ENCODE measurements around the gene SNAP23.

SNAP23 gene

GRCh38 chr15:42490671-42491538, 4.5 kb upstream of the SNAP23 start, which contains the start of gene ZNF106:
Gene ZNF106 (minus strand): TSS chr15:42491141. CDS start chr15:42472289, 18,852 bp downstream.
- TF ChIP-seq CTCF (IDR thresholded peaks at IDR 0.05; ENCODE audit: low read depth, low read length): no peak
- no peak for TF ChIP-seq EZH2phosphoT487 (IDR thresholded peaks at IDR 0.05; ENCODE audit: low read depth)
- peak within 1 kb of the TSS; percentile 94 for H3K9ac ChIP-seq (ENCODE audit: low read length)
- no peaks in the 10 kb centered on the region for H3K27me3 ChIP-seq (ENCODE audit: low read depth, low read length)
- H3K36me3 ChIP-seq (replicated peaks; ENCODE audit: low read depth, low read length): no peaks in the 10 kb centered on the region
- H3K27ac ChIP-seq (ENCODE audit: low read length): peak within 1 kb of the TSS; percentile 69
- peak within 1 kb of the TSS; percentile 78 for H3K4me2 ChIP-seq (ENCODE audit: low read length)
- H2AFZ ChIP-seq (ENCODE audit: low read depth, low read length): peak within 1 kb of the TSS; percentile 95
- no peaks in the 10 kb centered on the region for H4K20me1 ChIP-seq (ENCODE audit: insufficient read depth, low read length)
- peaks cover 14% of the 10 kb centered on the region for H3K4me1 ChIP-seq (ENCODE audit: low read length)
- H3K4me3 ChIP-seq (ENCODE audit: low read length): peak within 1 kb of the TSS; percentile 91
- H3K9me3 ChIP-seq (ENCODE audit: insufficient read depth, low read length): no peaks in the 10 kb centered on the region
- peaks cover 44% of the 10 kb centered on the region for H3K79me2 ChIP-seq (ENCODE audit: low read length)

- Histone ChIP-seq H3K4me2 (ENCODE audit: low read length) (peak overlapping the region; percentile 72), H4K20me1 (ENCODE audit: insufficient read depth, low read length) (no peaks in the 10 kb centered on the region), H3K9ac (ENCODE audit: low read length) (peak overlapping the region; percentile 94), H3K4me1 (ENCODE audit: low read length) (peaks cover 20% of the 10 kb centered on the region), H3K36me3 (replicated peaks; ENCODE audit: low read depth, low read length) (no peaks in the 10 kb centered on the region), H3K4me3 (ENCODE audit: low read length) (peak overlapping the region; percentile 91), H3K27me3 (ENCODE audit: low read depth, low read length) (no peaks in the 10 kb centered on the region), H3K27ac (ENCODE audit: low read length) (peak overlapping the region; percentile 69), H2AFZ (ENCODE audit: low read depth, low read length) (peak overlapping the region; percentile 95), H3K79me2 (ENCODE audit: low read length) (peaks cover 45% of the 10 kb centered on the region), H3K9me3 (ENCODE audit: insufficient read depth, low read length) (no peaks in the 10 kb centered on the region)
- TF ChIP-seq CTCF (IDR thresholded peaks at IDR 0.05; ENCODE audit: low read depth, low read length): no peak
- TF ChIP-seq EZH2phosphoT487 (IDR thresholded peaks at IDR 0.05; ENCODE audit: low read depth): no peak
These were observed 3.8 kb upstream of the SNAP23 start for GRCh38 chr15:42491539-42492225.

- Histone ChIP-seq H4K20me1 (ENCODE audit: insufficient read depth, low read length) (no peaks in the 10 kb centered on the region), H3K9me3 (ENCODE audit: insufficient read depth, low read length) (no peaks in the 10 kb centered on the region), H3K79me2 (ENCODE audit: low read length) (peaks cover 46% of the 10 kb centered on the region), H3K27me3 (ENCODE audit: low read depth, low read length) (no peaks in the 10 kb centered on the region), H3K4me2 (ENCODE audit: low read length) (peak overlapping the region; percentile 20), H2AFZ (ENCODE audit: low read depth, low read length) (peak overlapping the region; percentile 84; the same call in 1 of the 2 replicates), H3K36me3 (replicated peaks; ENCODE audit: low read depth, low read length) (no peaks in the 10 kb centered on the region), H3K9ac (ENCODE audit: low read length) (no peak overlapping the region), H3K4me1 (ENCODE audit: low read length) (peaks cover 25% of the 10 kb centered on the region), H3K27ac (ENCODE audit: low read length) (no peak overlapping the region), H3K4me3 (ENCODE audit: low read length) (no peak overlapping the region)
- TF ChIP-seq CTCF (IDR thresholded peaks at IDR 0.05; ENCODE audit: low read depth, low read length) (no peak), EZH2phosphoT487 (IDR thresholded peaks at IDR 0.05; ENCODE audit: low read depth) (no peak)
These were observed 1.8 kb upstream of the SNAP23 start for GRCh38 chr15:42493679-42494078.

- Histone ChIP-seq H4K20me1 (ENCODE audit: insufficient read depth, low read length) (no peaks in the 10 kb centered on the region), H3K36me3 (replicated peaks; ENCODE audit: low read depth, low read length) (no peaks in the 10 kb centered on the region), H3K4me3 (ENCODE audit: low read length) (peak overlapping the region; percentile 95), H3K4me1 (ENCODE audit: low read length) (peaks cover 26% of the 10 kb centered on the region), H3K9ac (ENCODE audit: low read length) (peak overlapping the region; percentile 84), H3K4me2 (ENCODE audit: low read length) (peak overlapping the region; percentile 96), H2AFZ (ENCODE audit: low read depth, low read length) (peak overlapping the region; percentile 90), H3K27me3 (ENCODE audit: low read depth, low read length) (no peaks in the 10 kb centered on the region), H3K9me3 (ENCODE audit: insufficient read depth, low read length) (no peaks in the 10 kb centered on the region), H3K27ac (ENCODE audit: low read length) (no peak overlapping the region), H3K79me2 (ENCODE audit: low read length) (peaks cover 44% of the 10 kb centered on the region)
- TF ChIP-seq CTCF (IDR thresholded peaks at IDR 0.05; ENCODE audit: low read depth, low read length) (no peak), EZH2phosphoT487 (IDR thresholded peaks at IDR 0.05; ENCODE audit: low read depth) (no peak)
These were observed 455 bp upstream of the SNAP23 start for GRCh38 chr15:42494998-42495360.
